Mesenteric fat pad (tissue), 1 donor: Measurements from ENCODE around the gene RNF115. TPM values are rescaled to one million over a fixed set of nuclear protein-coding genes. Genes with fewer than 3 reads are reported as not detected.
"Not testable (repeated sequence)": the region's sequence is repeated elsewhere in the genome, so short reads cannot be mapped to it uniquely, and the experiment has no call there.

Source experiments
- DNase-seq: peaks from one replicate; pipeline ENCODE4 v3.0.0-alpha.2; 2020; ENCODE audit warnings: low spot score
- total RNA-seq: library from RNA; stranded (reverse); fragmentation: NEBNext Ultra II Directional; extraction: Animal tissue kit (Norgen Biotek cat#: 25700); gene quantifications from one replicate; pipeline ENCODE4 v1.2.1, GENCODE V29; 2021
- donor health status: DM: yes; HTN: yes; CAD: no.

RNF115 gene
- total RNA-seq, 1 donor from 2014 or later: 15.1 TPM

- no peak for DNase-seq
Observed at GRCh38 chr1:145782272-145783099, 41.4 kb downstream of the RNF115 start.

- no peak for DNase-seq
Observed at GRCh38 chr1:145778146-145778540, 45.8 kb downstream of the RNF115 start.

- no peak for DNase-seq
Observed at GRCh38 chr1:145777357-145778145, 46.3 kb downstream of the RNF115 start.

GRCh38 chr1:145773423-145773822 is 50.5 kb downstream of the RNF115 start:
- DNase-seq: no peak

- DNase-seq: no peak
Observed at GRCh38 chr1:145771056-145771455, 52.8 kb downstream of the RNF115 start.

- DNase-seq: not testable (repeated sequence)
Observed at GRCh38 chr1:145768004-145768403, 55.9 kb downstream of the RNF115 start.

- DNase-seq: not testable (repeated sequence)
Observed at GRCh38 chr1:145766926-145767325, 57.0 kb downstream of the RNF115 start.

- not testable (repeated sequence) for DNase-seq
Observed at GRCh38 chr1:145765585-145766360, 58.1 kb downstream of the RNF115 start.

GRCh38 chr1:145765127-145765526 is 58.8 kb downstream of the RNF115 start:
- DNase-seq: not testable (repeated sequence)

- not testable (repeated sequence) for DNase-seq
Observed at GRCh38 chr1:145764231-145764940, 59.5 kb downstream of the RNF115 start.

- not testable (repeated sequence) for DNase-seq
Observed at GRCh38 chr1:145762001-145762400, 61.9 kb downstream of the RNF115 start.

GRCh38 chr1:145761498-145761897 is 62.4 kb downstream of the RNF115 start:
- DNase-seq: not testable (repeated sequence)

GRCh38 chr1:145760395-145760949 is 63.4 kb downstream of the RNF115 start:
- DNase-seq: not testable (repeated sequence)

GRCh38 chr1:145759721-145760120 is 64.2 kb downstream of the RNF115 start:
- no peak for DNase-seq

- DNase-seq: no peak
Observed at GRCh38 chr1:145758575-145758974, 65.3 kb downstream of the RNF115 start.

- DNase-seq: no peak
Observed at GRCh38 chr1:145758116-145758515, 65.8 kb downstream of the RNF115 start.

- no peak for DNase-seq
Observed at GRCh38 chr1:145757420-145757819, 66.5 kb downstream of the RNF115 start.

- DNase-seq: no peak
Observed at GRCh38 chr1:145751491-145752037, 72.3 kb downstream of the RNF115 start.

- DNase-seq: no peak
Observed at GRCh38 chr1:145750426-145750825, 73.5 kb downstream of the RNF115 start.
